Omental fat pad (tissue), 4 donors: ENCODE measurements around the gene NCKAP5L. TPM values are rescaled to one million over a fixed set of nuclear protein-coding genes. Genes with fewer than 3 reads are reported as not detected.
A peak's percentile ranks its signal among the peaks of the same experiment; 100 is the strongest.

Experiments used
- ATAC-seq: fragments of 150-250 bp; one replicate; pipeline ENCODE4 v1.9.1; 2016; ENCODE audit warnings: mild to moderate bottlenecking, moderate library complexity; ENCODE audit not compliant: low FRiP score
- DNase-seq: peaks from one replicate; pipeline ENCODE4 v3.0.0-alpha.2; 2019; ENCODE audit warnings: low spot score
- CTCF ChIP-seq, 3 donors: fragments of 450-650 bp; IDR thresholded peaks; one replicate each; pipeline ENCODE4 v1.5.1; 2016 to 2017; ENCODE audit warnings: antibody characterized with exemption in 3 of 3, mild to moderate bottlenecking in 3 of 3, moderate library complexity in 2 of 3
- total RNA-seq, 4 donors: library from RNA; depleted of rRNA; stranded (reverse); fragments of >200 nt; gene quantifications; one replicate each; pipeline ENCODE4 v1.1.0, GENCODE V29; 2016

NCKAP5L gene
- total RNA-seq, 4 donors from 2014 or later, result 14.2 to 20.3 (median 17.6) TPM

GRCh38 chr12:49809906-49810389 lies 18.3 kb downstream of the NCKAP5L start:
- DNase-seq, result no peak

GRCh38 chr12:49809381-49809905 lies 18.8 kb downstream of the NCKAP5L start:
- TF ChIP-seq CTCF (IDR thresholded peaks at IDR 0.05), result no peak
- no peak for DNase-seq
- peak; percentile 55 for ATAC-seq

More at GRCh38 chr12:49809906-49810389, 18.3 kb downstream of the NCKAP5L start:
- ATAC-seq, result no peak
- TF ChIP-seq CTCF (IDR thresholded peaks at IDR 0.05), result no peak

GRCh38 chr12:49808686-49809380 lies 19.4 kb downstream of the NCKAP5L start:
- TF ChIP-seq CTCF (IDR thresholded peaks at IDR 0.05), result no peak
- DNase-seq (no peak), ATAC-seq (no peak)

GRCh38 chr12:49807991-49808580 lies 20.1 kb downstream of the NCKAP5L start:
- TF ChIP-seq CTCF (IDR thresholded peaks at IDR 0.05), result no peak
- no peak for DNase-seq
- ATAC-seq, result no peak

GRCh38 chr12:49806877-49807276 lies 21.3 kb downstream of the NCKAP5L start:
- no peak for TF ChIP-seq CTCF (IDR thresholded peaks at IDR 0.05)
- DNase-seq (no peak), ATAC-seq (no peak)

- TF ChIP-seq CTCF (IDR thresholded peaks at IDR 0.05), result no peak
- DNase-seq (no peak), ATAC-seq (no peak)
Observed at GRCh38 chr12:49806321-49806813, 21.8 kb downstream of the NCKAP5L start.
